Activated CD4-positive, alpha-beta T cell treated with anti-CD3 and anti-CD28 coated beads, Interleukin-2, amount 10 ng/mL, durations not matched to agents 7 days and 5 days (primary cell): ENCODE data around the gene P2RY13. TPM values are rescaled to one million over a fixed set of nuclear protein-coding genes. Genes with fewer than 3 reads are reported as not detected.

Experiments used
- CTCF ChIA-PET: fragments of 350-600 bp; sonication (Branson Sonifier 250); formaldehyde crosslinking; loops from one replicate; lab custom pipeline; 2021; ENCODE audit warnings: antibody characterized with exemption; lab: Charles Lee
- POLR2A ChIA-PET: fragments of 350-600 bp; sonication (Branson Sonifier 250); formaldehyde crosslinking; loops from one replicate; lab custom pipeline; 2021; ENCODE audit warnings: antibody characterized with exemption; lab: Charles Lee
- DNase-seq: peaks from one replicate; pipeline ENCODE4 v3.0.0-alpha.2; 2020
- H3K27ac Mint-ChIP-seq: one replicate; pipeline ENCODE4 v1.8.0; 2021; ENCODE audit warnings: mild to moderate bottlenecking, moderate library complexity, mixed read lengths
- H3K27me3 Mint-ChIP-seq: one replicate; pipeline ENCODE4 v1.8.0; 2021; ENCODE audit warnings: mixed read lengths
- H3K36me3 Mint-ChIP-seq: one replicate; pipeline ENCODE4 v1.8.0; 2021; ENCODE audit warnings: low read depth, mixed read lengths
- H3K4me1 Mint-ChIP-seq: one replicate; pipeline ENCODE4 v1.8.0; 2021; ENCODE audit warnings: mixed read lengths
- H3K4me3 Mint-ChIP-seq: one replicate; pipeline ENCODE4 v1.8.0; 2021; ENCODE audit warnings: mild to moderate bottlenecking, moderate library complexity, mixed read lengths
- H3K9me3 Mint-ChIP-seq: one replicate; pipeline ENCODE4 v1.8.0; 2021; ENCODE audit warnings: mixed read lengths
- total RNA-seq, 2 experiments: library from RNA; stranded (reverse); gene quantifications; one replicate each; pipeline ENCODE4 v1.2.3, GENCODE V29; 2021

The P2RY13 gene
- total RNA-seq: not detected

- CTCF ChIA-PET: interaction anchor here (2.1 kb wide), 1 partner anchor 37 kb away, joined by 6 read pairs; no protein-coding TSS in a partner anchor
- peaks cover 12% of the 10 kb centered on the region for H3K27me3 Mint-ChIP-seq
- peak within 1 kb of the TSS; percentile 7 for H3K27ac Mint-ChIP-seq
Observed at GRCh38 chr3:151329363-151329762, at the start of gene P2RY13. TSS of gene P2RY13 (minus strand) at chr3:151329549. CDS start at chr3:151329528, 21 bp downstream.

GRCh38 chr3:151377768-151378385 is 48.5 kb upstream of the P2RY13 start:
- Mint-ChIP-seq H3K9me3 (no peaks in the 10 kb centered on the region), H3K36me3 (no peaks in the 10 kb centered on the region), H3K27ac (no peak overlapping the region), H3K4me3 (no peak overlapping the region), H3K4me1 (peaks cover 3% of the 10 kb centered on the region), H3K27me3 (peaks cover 5% of the 10 kb centered on the region)
- DNase-seq: no peak
- CTCF ChIA-PET: interaction anchor here (1.5 kb wide), 1 partner anchor 18 kb away, joined by 3 read pairs; no protein-coding TSS in a partner anchor
- POLR2A ChIA-PET: no interaction called here

More at GRCh38 chr3:151329363-151329762, at the start of gene P2RY13:
- H3K4me3 Mint-ChIP-seq: peak within 1 kb of the TSS; percentile 35
- H3K36me3 Mint-ChIP-seq: no peaks in the 10 kb centered on the region
- DNase-seq: no peak
- POLR2A ChIA-PET: no interaction called here
- H3K9me3 Mint-ChIP-seq: no peaks in the 10 kb centered on the region
- H3K4me1 Mint-ChIP-seq: peaks cover 14% of the 10 kb centered on the region

DNA sequence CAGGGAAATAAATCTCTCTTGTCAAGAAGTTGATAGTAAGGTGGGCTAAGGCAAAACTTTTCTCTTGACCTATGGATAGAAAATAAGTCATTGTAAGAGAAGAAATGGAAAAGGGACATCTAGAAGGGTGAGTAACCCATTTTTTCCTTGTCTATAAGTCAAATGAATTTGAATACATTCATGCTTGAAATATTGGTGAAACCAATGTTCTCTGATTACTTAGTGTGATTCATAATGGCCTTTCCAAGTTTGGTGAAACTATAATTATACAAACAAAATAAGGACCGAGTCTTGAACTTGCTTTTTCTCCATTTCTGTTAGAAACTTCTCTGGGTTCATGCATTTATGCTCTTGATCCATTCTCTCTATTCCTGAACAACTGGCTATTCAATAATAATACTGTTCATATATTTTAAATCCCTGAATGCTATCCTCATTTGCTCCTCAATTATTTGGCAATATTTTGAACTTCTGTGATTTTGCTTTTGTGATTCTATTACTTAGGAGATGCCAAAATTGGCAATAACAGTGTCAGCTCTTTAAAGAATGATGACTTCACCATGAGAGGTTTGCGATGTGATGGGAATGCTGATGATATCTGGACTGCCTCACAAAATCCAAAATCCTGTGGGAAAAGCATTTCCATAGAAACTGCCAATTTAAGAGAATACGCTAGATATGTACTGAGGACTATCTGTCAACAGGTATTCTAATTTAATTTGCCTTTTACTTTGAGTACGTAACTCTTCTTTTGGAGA is 42.9 kb upstream of the P2RY13 start:
- no peak overlapping the region for H3K27ac Mint-ChIP-seq
- DNase-seq: no peak
- H3K4me3 Mint-ChIP-seq: no peak overlapping the region
- H3K27me3 Mint-ChIP-seq: peaks cover 5% of the 10 kb centered on the region
- CTCF ChIA-PET: interaction anchor here (1.2 kb wide), 1 partner anchor 13 kb away, joined by 3 read pairs; no protein-coding TSS in a partner anchor
- no peaks in the 10 kb centered on the region for H3K9me3 Mint-ChIP-seq
- POLR2A ChIA-PET: no interaction called here
- no peaks in the 10 kb centered on the region for H3K36me3 Mint-ChIP-seq
- no peaks in the 10 kb centered on the region for H3K4me1 Mint-ChIP-seq

- Mint-ChIP-seq H3K27ac (no peak overlapping the region), H3K27me3 (no peaks in the 10 kb centered on the region), H3K4me3 (no peak overlapping the region), H3K4me1 (no peaks in the 10 kb centered on the region), H3K36me3 (no peaks in the 10 kb centered on the region), H3K9me3 (no peaks in the 10 kb centered on the region)
- no peak for DNase-seq
- ChIA-PET POLR2A (no interaction called here), CTCF (no interaction called here)
Observed at GRCh38 chr3:151371526-151371925, 42.2 kb upstream of the P2RY13 start.

- POLR2A ChIA-PET: no interaction called here
Observed at GRCh38 chr3:151367448-151367847, 38.1 kb upstream of the P2RY13 start.

DNA sequence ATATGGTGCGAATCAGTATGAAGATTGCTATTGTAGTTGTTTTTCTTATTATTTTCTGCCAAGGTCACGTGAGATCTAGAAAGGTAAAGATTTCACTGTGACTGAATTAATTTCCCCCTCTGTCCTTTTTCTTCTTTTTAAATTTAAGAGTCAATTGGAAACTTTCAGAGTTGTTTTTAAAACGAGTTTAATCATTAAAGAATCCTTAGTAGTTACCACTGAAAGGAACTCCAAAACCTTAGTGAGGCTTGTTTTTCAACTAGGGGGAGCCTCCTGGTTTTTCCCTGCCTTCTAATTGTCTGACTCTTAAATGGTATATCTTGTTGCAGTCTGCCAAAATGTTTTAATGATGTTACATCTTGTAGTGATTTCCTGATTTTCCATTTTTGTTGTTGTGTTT is 37.6 kb upstream of the P2RY13 start:
- Mint-ChIP-seq H3K27ac (no peak overlapping the region), H3K9me3 (no peaks in the 10 kb centered on the region), H3K4me3 (no peak overlapping the region), H3K4me1 (no peaks in the 10 kb centered on the region), H3K27me3 (no peaks in the 10 kb centered on the region), H3K36me3 (no peaks in the 10 kb centered on the region)
- ChIA-PET POLR2A (no interaction called here), CTCF (no interaction called here)
- no peak for DNase-seq

More at GRCh38 chr3:151367448-151367847, 38.1 kb upstream of the P2RY13 start:
- CTCF ChIA-PET: no interaction called here
- Mint-ChIP-seq H3K4me3 (no peak overlapping the region), H3K36me3 (no peaks in the 10 kb centered on the region), H3K4me1 (no peaks in the 10 kb centered on the region), H3K27ac (no peak overlapping the region), H3K9me3 (no peaks in the 10 kb centered on the region), H3K27me3 (no peaks in the 10 kb centered on the region)
- no peak for DNase-seq

DNA sequence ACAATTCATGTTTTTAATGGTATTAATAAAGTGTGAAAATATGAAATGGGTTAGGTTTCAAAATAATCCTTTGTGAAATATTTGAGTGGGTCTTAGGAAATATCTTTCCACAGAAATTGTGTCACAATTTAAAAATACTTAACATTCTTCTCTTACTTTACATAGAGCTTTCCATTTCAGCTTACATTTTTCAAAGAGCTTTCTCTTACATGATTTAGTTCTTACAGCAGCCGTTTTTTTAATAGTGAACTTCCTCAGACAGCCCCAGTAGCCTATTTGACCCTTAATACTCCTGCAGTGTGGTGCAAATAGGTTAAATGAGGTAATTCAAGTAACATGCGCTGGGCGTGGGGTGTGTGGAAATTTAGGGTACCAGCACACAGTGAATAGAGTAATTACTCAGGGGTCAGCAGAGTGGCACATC is 33.4 kb upstream of the P2RY13 start:
- Mint-ChIP-seq H3K9me3 (no peaks in the 10 kb centered on the region), H3K36me3 (no peaks in the 10 kb centered on the region), H3K27ac (no peak overlapping the region), H3K27me3 (no peaks in the 10 kb centered on the region), H3K4me1 (no peaks in the 10 kb centered on the region), H3K4me3 (no peak overlapping the region)
- DNase-seq: no peak
- ChIA-PET CTCF (no interaction called here), POLR2A (no interaction called here)

DNA sequence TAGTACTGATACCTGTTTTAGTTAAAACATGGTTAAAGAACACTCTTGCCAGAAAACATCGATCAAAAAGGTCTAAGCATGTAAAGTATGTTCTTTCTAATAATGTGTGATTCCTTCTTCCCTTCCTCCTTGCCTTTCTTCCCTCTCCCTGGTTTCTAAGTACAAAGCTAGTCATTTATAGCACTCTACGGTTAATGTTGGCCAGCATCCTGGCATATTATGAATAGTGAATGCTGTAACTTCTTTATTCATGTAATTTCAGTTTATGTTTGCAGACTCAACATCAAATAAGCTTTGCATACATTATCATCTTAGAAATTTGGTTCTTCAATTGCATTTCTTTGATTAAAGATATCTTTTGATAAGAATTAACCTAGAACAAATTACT is 28.1 kb upstream of the P2RY13 start:
- no peak overlapping the region for H3K27ac Mint-ChIP-seq
- H3K4me1 Mint-ChIP-seq: no peaks in the 10 kb centered on the region
- no peaks in the 10 kb centered on the region for H3K27me3 Mint-ChIP-seq
- ChIA-PET CTCF (interaction anchor here (1.0 kb wide), 1 partner anchor 11 kb away, joined by 3 read pairs; no protein-coding TSS in a partner anchor), POLR2A (no interaction called here)
- no peaks in the 10 kb centered on the region for H3K9me3 Mint-ChIP-seq
- DNase-seq: no peak
- H3K4me3 Mint-ChIP-seq: no peak overlapping the region
- H3K36me3 Mint-ChIP-seq: no peaks in the 10 kb centered on the region

- no peaks in the 10 kb centered on the region for H3K9me3 Mint-ChIP-seq
- no peak for DNase-seq
- peaks cover 3% of the 10 kb centered on the region for H3K27me3 Mint-ChIP-seq
- no peaks in the 10 kb centered on the region for H3K36me3 Mint-ChIP-seq
- POLR2A ChIA-PET: no interaction called here
- no peak overlapping the region for H3K27ac Mint-ChIP-seq
- CTCF ChIA-PET: interaction anchor here (1.0 kb wide), 1 partner anchor 11 kb away, joined by 3 read pairs; no protein-coding TSS in a partner anchor
- H3K4me1 Mint-ChIP-seq: peaks cover 2% of the 10 kb centered on the region
- no peak overlapping the region for H3K4me3 Mint-ChIP-seq
Observed at GRCh38 chr3:151356794-151357462, 27.6 kb upstream of the P2RY13 start.

DNA sequence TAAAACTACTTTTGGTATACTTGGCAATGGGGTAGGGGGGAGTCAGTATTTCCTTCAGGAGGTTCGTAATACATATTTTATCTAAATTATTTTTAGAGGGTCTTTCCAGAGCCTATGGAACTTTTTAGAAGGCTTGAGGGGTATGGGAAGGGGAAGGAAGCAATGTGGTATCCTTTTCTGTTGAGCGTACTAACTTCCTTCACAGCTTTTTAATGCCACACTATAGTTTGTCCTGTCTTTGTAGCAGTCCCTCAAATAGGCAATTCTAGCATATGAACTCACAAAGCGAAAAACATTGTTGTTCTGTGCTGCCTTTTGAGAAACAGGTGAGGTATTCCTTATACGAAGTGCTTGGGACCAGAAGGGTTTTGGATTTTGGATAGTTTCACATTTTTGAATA is 22.3 kb upstream of the P2RY13 start:
- ChIA-PET CTCF (interaction anchor here (0.6 kb wide), 1 partner anchor 24 kb away, joined by 5 read pairs; no protein-coding TSS in a partner anchor), POLR2A (no interaction called here)
- Mint-ChIP-seq H3K27me3 (peaks cover 13% of the 10 kb centered on the region), H3K9me3 (no peaks in the 10 kb centered on the region), H3K4me1 (peaks cover 16% of the 10 kb centered on the region), H3K36me3 (no peaks in the 10 kb centered on the region), H3K4me3 (no peak overlapping the region), H3K27ac (no peak overlapping the region)
- DNase-seq: no peak

GRCh38 chr3:151351219-151351618 is 21.9 kb upstream of the P2RY13 start:
- Mint-ChIP-seq H3K27ac (no peak overlapping the region), H3K4me3 (no peak overlapping the region), H3K4me1 (peaks cover 17% of the 10 kb centered on the region), H3K36me3 (no peaks in the 10 kb centered on the region), H3K27me3 (peaks cover 13% of the 10 kb centered on the region), H3K9me3 (no peaks in the 10 kb centered on the region)
- DNase-seq: no peak
- ChIA-PET CTCF (no interaction called here), POLR2A (no interaction called here)

DNA sequence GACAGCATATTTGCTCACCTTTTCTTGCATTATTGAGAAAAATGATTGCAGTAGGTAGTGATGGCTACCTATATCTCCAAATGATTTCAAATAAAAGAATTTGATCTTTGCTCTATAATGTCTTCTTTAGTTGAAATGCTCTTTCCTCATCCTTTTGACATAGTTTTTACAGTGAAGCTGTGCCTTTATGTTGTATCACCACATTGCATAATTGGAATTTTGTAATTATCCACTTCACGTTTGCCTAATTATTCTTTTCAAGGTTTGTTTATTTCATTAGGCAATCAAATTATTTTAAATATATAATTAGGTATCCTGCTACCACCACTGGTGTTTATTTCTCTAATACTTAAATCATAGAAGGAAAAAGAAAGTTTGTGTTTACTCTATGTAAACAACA is 21.3 kb upstream of the P2RY13 start:
- H3K27me3 Mint-ChIP-seq: peaks cover 13% of the 10 kb centered on the region
- ChIA-PET CTCF (no interaction called here), POLR2A (no interaction called here)
- no peaks in the 10 kb centered on the region for H3K36me3 Mint-ChIP-seq
- H3K4me3 Mint-ChIP-seq: no peak overlapping the region
- H3K9me3 Mint-ChIP-seq: no peaks in the 10 kb centered on the region
- peaks cover 22% of the 10 kb centered on the region for H3K4me1 Mint-ChIP-seq
- DNase-seq: no peak
- H3K27ac Mint-ChIP-seq: no peak overlapping the region

DNA sequence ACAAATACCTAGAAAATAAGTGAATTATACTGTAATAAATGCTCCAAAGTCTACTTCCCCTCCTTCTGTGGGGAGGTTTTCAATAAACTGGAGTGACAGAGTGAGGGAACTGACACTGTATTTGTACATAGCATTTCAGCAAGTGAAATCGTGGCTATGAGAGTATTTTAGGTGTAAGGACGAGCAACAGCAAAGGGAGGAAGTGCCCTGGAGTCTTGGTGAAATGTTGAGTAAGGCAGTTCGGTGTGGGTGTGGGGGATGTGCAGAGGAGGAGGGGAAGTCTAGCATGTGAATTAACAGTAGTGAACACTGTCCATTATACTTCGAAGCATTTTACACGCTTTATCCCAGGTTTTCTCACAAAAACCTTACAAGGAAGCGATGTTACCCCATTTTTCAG is 18.1 kb upstream of the P2RY13 start:
- H3K36me3 Mint-ChIP-seq: no peaks in the 10 kb centered on the region
- POLR2A ChIA-PET: no interaction called here
- peaks cover 22% of the 10 kb centered on the region for H3K4me1 Mint-ChIP-seq
- DNase-seq: no peak
- CTCF ChIA-PET: no interaction called here
- peaks cover 27% of the 10 kb centered on the region for H3K27me3 Mint-ChIP-seq
- H3K27ac Mint-ChIP-seq: no peak overlapping the region
- H3K4me3 Mint-ChIP-seq: no peak overlapping the region
- H3K9me3 Mint-ChIP-seq: no peaks in the 10 kb centered on the region
